Muscle of back (tissue), 11 donors: ENCODE measurements around the gene CDV3. TPM values are rescaled to one million over a fixed set of nuclear protein-coding genes. Genes with fewer than 3 reads are reported as not detected.
A peak's percentile ranks its signal among the peaks of the same experiment; 100 is the strongest.

Experiments used
- DNase-seq, 3 donors: peaks; one replicate each; pipeline versions ENCODE4 v3.0.0 to v3.0.0-alpha.2; 2013
- polyA plus RNA-seq, 10 donors: library from polyadenylated mRNA; unstranded; fragments of 120-200 nt; gene quantifications; one replicate each; pipeline ENCODE4 v1.2.1, GENCODE V29; 2013; ENCODE audit not compliant: insufficient read length in 10 of 10

The CDV3 gene
- polyA plus RNA-seq, 10 donors = 127 to 184 (median 147) TPM

DNA sequence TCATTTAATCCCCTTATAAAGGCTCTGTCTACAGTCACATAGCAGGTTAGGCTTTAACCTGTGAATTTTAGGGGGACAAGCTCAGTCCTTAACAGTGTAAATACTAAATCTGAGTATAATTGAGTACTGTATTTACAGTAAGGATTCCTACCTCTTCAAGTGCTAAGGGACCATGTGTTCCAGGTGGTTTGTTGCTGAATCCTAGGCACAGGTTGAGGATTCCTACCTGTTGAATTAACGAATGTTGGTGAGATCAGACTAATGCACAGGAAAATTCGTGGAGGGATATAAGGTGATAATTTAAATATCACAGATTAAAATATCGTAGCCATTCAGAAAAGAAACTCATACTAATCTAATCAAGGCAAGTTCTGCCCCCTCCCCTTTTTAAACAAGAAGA lies 24.9 kb downstream of the CDV3 start:
- no peak for DNase-seq

DNA sequence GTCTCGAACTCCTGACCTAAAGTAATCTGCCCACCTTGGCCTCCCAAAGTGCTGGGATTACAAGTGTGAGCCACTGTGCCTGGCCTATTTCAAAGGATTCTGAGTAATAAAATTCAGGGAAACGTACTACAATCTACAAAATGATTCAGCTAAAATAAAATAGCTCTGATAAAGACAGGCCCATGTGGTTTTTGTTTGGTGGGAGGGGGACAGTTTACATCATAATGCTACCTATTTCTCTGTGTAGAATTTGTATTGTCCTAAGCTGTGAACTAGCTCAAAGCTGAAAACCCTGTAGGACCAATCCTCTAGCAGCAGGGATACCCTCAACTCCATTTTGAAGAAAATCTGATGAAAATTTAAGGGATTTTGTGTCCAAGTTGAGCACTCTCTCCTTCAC lies 25.8 kb downstream of the CDV3 start:
- DNase-seq = no peak

DNA sequence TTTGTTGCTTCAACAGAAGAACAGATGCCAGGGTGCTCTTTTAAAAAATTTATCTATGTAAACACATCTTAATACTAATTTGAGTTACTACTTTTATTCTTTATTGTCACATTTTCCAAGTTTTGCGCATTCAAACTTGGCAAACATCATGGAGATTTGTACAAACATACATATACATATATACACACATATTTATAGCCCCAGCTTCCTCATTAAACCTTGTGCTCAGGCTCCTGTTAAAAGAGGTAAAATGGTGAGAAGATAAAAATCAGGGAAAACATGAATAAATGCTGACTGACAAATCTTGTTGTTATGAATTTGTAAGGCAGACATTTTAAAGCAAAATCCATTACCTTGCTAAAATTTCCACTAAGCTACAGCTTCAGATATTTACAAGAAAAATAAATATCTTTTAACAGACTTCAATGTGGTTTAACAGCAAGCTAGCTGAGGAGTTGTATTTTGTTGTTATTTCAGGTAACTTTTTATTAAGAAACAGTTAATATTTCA lies 27.1 kb downstream of the CDV3 start:
- no peak for DNase-seq

DNA sequence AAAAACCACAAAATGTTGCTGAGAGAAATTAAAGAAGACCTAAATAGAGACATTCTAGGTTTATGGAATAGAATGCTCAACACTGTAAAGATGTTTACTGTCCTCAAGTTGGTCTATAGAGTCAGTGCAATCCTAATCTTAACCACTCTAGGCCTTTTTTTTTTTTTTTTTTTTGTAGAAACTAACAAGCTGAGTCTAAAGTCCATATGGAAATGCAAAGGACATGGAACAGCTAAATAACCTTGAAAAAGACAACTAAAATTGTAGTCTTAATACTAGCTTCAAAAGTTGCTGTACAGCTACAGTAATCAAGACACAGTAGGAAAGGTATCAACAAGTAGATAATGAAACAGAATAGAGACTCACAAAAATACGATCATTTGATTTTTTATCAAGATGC lies 32.9 kb downstream of the CDV3 start:
- no peak for DNase-seq

DNA sequence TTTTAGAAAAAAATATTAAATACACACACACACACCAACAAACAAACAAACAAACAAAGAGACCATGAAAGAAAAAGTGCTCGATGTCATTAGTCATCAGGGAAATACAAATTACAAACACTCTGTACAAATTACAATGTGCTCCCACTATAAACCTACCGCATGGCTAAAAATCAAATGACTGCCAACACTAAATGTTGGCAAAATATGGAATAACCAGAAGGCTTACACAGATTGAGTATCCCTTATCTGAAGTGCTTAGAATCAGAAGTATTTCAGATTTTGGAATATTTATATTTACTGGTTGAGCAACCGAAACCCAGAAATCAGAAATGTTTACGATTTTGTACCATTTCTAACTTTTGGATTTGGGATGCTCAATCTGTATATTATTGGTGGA lies 33.4 kb downstream of the CDV3 start:
- no peak for DNase-seq

DNA sequence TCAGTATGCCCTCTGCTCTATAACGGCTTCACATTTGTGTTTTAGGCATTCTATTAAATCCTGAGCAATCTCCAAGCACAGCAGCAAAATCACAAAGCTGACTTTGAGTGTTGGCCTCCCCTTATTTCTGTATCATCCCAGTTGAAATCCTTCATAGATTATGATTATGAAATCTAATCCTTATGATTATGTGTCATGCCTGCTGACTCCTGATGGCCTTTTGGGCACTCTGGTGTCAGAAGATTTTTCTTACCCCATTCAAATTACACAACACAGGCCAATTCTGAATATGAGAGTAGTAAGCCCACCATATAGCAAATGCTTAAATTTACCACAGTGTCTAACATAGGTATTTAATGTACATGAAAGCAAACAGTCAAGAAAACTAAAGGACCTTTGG lies 34.3 kb downstream of the CDV3 start:
- DNase-seq = no peak

DNA sequence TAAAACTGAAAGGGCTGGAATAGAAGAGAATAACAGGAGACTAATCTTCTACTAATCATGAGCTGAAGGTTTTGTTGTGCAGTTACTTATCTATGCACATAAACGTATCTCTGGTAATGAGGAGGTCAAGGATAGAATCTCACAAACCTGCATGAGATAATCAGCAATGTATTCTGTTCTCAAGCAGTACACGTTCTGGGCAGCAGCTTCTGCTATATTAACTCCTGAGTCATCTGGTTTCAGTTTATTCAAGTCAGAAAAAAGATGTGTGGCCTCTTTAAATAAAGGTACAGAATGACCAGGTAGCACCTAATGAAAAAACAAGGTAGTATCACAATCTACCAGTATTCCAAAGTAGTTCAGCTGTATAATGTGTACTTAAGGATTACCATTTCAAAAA lies 34.9 kb downstream of the CDV3 start:
- DNase-seq = no peak

DNA sequence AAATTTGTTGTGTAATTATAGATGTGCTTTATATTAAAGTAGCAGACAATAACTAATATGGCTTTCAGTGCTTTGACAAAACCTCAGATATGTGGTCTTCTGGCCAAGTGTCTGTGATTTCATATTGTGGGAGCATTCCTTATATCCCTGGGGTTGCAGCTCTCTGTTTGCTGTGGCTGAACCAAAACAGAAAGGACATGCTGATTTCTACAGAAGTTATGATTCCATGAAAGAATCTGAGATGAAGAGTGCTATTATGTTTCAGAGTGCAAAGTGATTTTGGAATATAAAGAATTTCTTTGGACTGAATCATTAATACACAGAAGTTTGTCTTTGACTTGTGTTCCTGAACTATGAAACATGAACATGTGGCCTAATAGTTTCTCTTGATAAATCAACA lies 36.5 kb downstream of the CDV3 start:
- DNase-seq = no peak

DNA sequence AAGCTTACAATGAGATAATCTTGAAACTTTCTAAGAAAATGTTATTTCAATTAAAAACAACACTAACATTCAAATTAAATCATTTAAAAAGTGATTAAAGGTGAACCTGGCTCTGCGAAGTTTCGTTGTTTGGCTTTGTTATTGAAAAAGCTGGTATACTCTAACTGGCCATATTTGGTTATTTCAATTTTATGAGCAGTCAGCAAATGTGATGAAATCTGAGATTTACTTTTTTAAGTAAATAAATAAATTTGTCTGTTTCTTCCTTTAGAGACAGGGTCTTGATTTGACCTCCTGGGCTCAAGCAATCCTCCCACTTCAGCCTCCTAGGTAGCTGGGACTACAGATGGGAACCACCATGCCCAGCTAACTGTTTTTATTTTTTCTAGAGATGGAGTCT lies 38.0 kb downstream of the CDV3 start:
- no peak for DNase-seq

DNA sequence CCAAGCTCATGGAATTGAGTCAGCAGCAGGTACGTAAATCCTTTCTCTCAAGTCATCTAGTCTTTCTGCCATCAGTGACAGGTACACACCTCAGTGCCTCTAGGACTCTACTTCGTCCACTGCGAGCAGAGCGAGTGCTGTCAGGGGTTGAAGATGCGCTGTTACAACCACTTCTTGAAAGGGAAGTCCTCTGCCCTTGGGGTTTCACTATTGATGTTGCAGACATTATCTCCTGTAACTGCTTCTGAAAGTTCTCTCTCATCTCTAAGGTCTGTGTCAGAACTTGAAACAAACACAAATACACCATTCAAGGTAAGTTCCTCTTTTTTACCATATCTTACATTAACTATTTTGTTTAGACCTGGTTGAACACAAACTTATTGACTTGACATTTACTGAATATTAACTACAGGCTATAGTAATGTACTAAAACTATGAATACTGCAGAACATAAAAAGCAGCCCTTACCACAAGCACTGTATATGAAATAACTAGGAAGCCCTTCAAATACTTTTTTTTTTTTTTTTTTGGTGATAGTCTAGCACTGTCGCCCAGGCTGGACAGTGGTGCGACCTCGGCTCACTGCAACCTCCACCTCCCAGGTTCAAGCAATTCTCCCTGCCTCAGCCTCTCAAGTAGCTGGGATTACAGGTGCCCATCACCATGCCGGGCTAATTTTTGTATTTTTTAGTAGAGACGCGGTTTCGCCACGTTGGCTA lies 46.7 kb downstream of the CDV3 start:
- DNase-seq = no peak

DNA sequence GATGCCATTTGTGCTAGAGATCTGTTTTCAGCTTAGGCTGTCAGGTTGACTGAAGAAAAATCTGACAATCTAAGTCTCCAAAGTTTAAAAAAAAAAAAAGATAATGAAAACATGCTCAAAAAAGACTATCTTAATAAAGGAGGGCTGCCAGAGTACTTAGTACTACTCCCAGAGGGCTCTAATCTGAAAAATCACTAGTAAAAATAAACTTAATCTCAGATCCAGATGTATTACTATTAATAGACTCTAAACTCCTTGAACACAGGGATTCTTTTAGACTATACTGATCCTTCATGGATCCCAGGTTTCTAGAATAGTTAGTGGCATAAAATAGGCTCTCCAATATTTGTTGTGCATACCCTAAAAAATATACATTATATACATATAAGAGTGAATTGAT lies 54.3 kb downstream of the CDV3 start:
- peak in 1 of 3 donors; percentile 4 for DNase-seq

DNA sequence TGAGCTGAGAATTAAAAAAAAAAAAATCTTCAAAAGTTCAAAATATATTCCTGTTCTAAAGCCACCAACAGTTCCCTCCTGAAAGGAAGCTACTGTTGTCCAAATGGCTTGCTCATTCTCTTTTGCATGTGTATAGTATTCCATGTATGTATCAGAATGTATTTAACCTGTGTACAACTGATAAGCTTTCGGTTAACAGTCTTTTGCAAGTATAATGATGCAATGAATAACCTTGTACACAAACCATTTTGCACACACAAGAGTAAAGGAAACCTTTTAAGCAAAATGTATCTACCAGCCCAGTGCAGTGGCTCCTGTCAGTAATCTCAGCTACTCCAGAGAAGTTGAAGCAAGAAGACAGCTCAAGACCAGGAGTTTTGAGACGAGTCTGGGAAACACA lies 55.7 kb downstream of the CDV3 start:
- no peak for DNase-seq

DNA sequence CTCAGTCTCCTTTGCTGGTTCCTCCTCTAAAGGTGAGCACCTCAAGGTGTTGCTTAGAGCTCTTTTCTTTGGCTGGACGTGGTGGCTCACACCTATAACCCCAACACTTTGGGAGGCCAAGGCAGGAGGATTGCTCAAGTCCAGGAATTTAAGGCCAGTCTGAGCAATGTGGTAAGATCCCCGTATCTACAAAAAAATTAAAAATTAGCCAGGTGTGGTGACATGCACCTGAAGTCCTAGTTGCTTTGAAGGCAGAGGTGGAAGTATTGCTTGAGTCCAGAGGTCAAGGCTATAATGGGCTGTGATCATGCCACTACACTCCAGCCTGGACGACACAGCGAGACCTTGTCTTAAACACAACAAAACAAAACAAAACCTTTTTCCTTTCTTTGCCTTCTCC lies 60.0 kb downstream of the CDV3 start:
- DNase-seq = no peak

Other genes with a start within 250 kb of the CDV3 start
- gene BFSP2, start 173.6 kb upstream of the CDV3 start, polyA plus RNA-seq = under 1 TPM in 1 of 10 donors, not detected in 9; 0.63 TPM
- 10 to 100 TPM; 21.9 to 36.9 (median 26.7) TPM for gene TOPBP1, start 88.3 kb downstream of the CDV3 start, polyA plus RNA-seq
- 10 to 100 TPM in 1 of 10 donors, 1 to 10 TPM in 9; 1.2 to 15.6 (median 2.9) TPM for gene TF, start 172.7 kb downstream of the CDV3 start, polyA plus RNA-seq
- gene SRPRB, start 232.1 kb downstream of the CDV3 start, polyA plus RNA-seq = 10 to 100 TPM; 32.4 to 43.4 (median 37.1) TPM